ENCODE measurements around the gene ZNF525. TPM values are rescaled to one million over a fixed set of nuclear protein-coding genes. Genes with fewer than 3 reads are reported as not detected.
"Not testable (repeated sequence)": the region's sequence is repeated elsewhere in the genome, so short reads cannot be mapped to it uniquely, and the experiment has no call there.

The ZNF525 gene
- total RNA-seq, 1 experiment from 2014 or later = 10.2 TPM

GRCh38 chr19:53422551-53422950 lies 57.0 kb downstream of the ZNF525 start:
- no peaks in the 10 kb centered on the region for H3K4me1 ChIP-seq (ENCODE audit: control insufficient read depth in 1 of 2, insufficient read depth in 2 of 2, low read length in 2 of 2)
- ATAC-seq (no peak), DNase-seq (ENCODE audit: low read depth, low spot score) (no peak)
- no peaks in the 10 kb centered on the region for H3K9me2 ChIP-seq (ENCODE audit: insufficient read depth)
- H3K9me3 ChIP-seq (ENCODE audit: control insufficient read depth in 1 of 2, insufficient read depth in 1 of 2, low read depth in 1 of 2, low read length in 2 of 2) = peaks cover 0 to 4% of the 10 kb centered on the region in 2 experiments; a peak in 1 of 4 replicates
- TF ChIP-seq CTCF (IDR thresholded peaks at IDR 0.05 in 2 of 3, conservative IDR thresholded peaks at IDR 0.05 in 1 of 3; ENCODE audit: borderline replicate concordance in 1 of 3, insufficient read depth in 1 of 3, low read depth in 2 of 3, low read length in 2 of 3) = no peak
- TF ChIP-seq ZNF274 (IDR thresholded peaks at IDR 0.05; ENCODE audit: low read depth, low read length) = no peak
- no peak for TF ChIP-seq MAX (IDR thresholded peaks at IDR 0.05)
- no peak for TF ChIP-seq CEBPB (IDR thresholded peaks at IDR 0.05; ENCODE audit: low read depth)
- no peak for TF ChIP-seq EZH2phosphoT487 (IDR thresholded peaks at IDR 0.05; ENCODE audit: borderline replicate concordance)
- no peak for TF ChIP-seq RAD21 (IDR thresholded peaks at IDR 0.05; ENCODE audit: low read depth)
- no peak for TF ChIP-seq FOSL1 (IDR thresholded peaks at IDR 0.05; ENCODE audit: low read depth)
- TF ChIP-seq ATF3 (IDR thresholded peaks at IDR 0.05) = no peak
- no peak for TF ChIP-seq POLR2A (IDR thresholded peaks at IDR 0.05; ENCODE audit: borderline replicate concordance, extremely low read depth, insufficient read depth, insufficient read length)
- TF ChIP-seq POLR2AphosphoS5 (IDR thresholded peaks at IDR 0.05; ENCODE audit: low read depth, low read length) = no peak
- TF ChIP-seq SIN3A (IDR thresholded peaks at IDR 0.05; ENCODE audit: low read depth) = no peak
- no peak for TF ChIP-seq SP1 (IDR thresholded peaks at IDR 0.05; ENCODE audit: low read depth)
- TF ChIP-seq, protein P1, sequence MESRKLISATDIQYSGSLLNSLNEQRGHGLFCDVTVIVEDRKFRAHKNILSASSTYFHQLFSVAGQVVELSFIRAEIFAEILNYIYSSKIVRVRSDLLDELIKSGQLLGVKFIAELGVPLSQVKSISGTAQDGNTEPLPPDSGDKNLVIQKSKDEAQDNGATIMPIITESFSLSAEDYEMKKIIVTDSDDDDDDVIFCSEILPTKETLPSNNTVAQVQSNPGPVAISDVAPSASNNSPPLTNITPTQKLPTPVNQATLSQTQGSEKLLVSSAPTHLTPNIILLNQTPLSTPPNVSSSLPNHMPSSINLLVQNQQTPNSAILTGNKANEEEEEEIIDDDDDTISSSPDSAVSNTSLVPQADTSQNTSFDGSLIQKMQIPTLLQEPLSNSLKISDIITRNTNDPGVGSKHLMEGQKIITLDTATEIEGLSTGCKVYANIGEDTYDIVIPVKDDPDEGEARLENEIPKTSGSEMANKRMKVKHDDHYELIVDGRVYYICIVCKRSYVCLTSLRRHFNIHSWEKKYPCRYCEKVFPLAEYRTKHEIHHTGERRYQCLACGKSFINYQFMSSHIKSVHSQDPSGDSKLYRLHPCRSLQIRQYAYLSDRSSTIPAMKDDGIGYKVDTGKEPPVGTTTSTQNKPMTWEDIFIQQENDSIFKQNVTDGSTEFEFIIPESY (IDR thresholded peaks at IDR 0.05; ENCODE audit: extremely low read depth, insufficient replicate concordance, low read length) = no peak
- no peak for TF ChIP-seq REST (IDR thresholded peaks at IDR 0.05; ENCODE audit: low read depth)
- H3K27me3 ChIP-seq (ENCODE audit: insufficient read depth, low read length) = no peaks in the 10 kb centered on the region
- no peaks in the 10 kb centered on the region for H4K20me1 ChIP-seq (ENCODE audit: insufficient read depth)
- no peak overlapping the region for H3K9ac ChIP-seq (ENCODE audit: low read length)
- no peak overlapping the region for H2AFZ ChIP-seq (ENCODE audit: low read depth, low read length, poor library complexity, severe bottlenecking)
- ChIA-PET RAD21 (ENCODE audit: low non-redundant PET in 1 of 2, low total read pairs in 2 of 2, uncharacterized antibody in 2 of 2, unreplicated experiment in 2 of 2) (no interaction called here), POLR2A (no interaction called here), CTCF (no interaction called here)
- H3K79me2 ChIP-seq (ENCODE audit: insufficient read depth, low read length) = no peaks in the 10 kb centered on the region
- no TSS peak for BruUV-seq (replicated peaks)
- no peak overlapping the region for H3K27ac ChIP-seq (ENCODE audit: low read depth, low read length)
- no peaks in the 10 kb centered on the region for H3K36me3 ChIP-seq (ENCODE audit: control insufficient read depth in 1 of 2, insufficient read depth in 2 of 2, low read length in 2 of 2)
- intact Hi-C loops (cut with micrococcal nuclease) = no loop called here
- no peak overlapping the region for H3K4me3 ChIP-seq (replicated peaks in 1 of 2; ENCODE audit: low read depth in 1 of 2, low read length in 2 of 2)
- H3K4me2 ChIP-seq (ENCODE audit: low read length) = no peak overlapping the region

- H3K27me3 ChIP-seq (ENCODE audit: insufficient read depth, low read length); H2AFZ ChIP-seq (ENCODE audit: low read depth, low read length, poor library complexity, severe bottlenecking); H3K4me3 ChIP-seq (replicated peaks in 1 of 2; ENCODE audit: low read depth in 1 of 2, low read length in 2 of 2); POLR2A ChIA-PET; H3K27ac ChIP-seq (ENCODE audit: low read depth, low read length); H3K4me1 ChIP-seq (ENCODE audit: control insufficient read depth in 1 of 2, insufficient read depth in 2 of 2, low read length in 2 of 2); RAD21 ChIA-PET (ENCODE audit: low non-redundant PET in 1 of 2, low total read pairs in 2 of 2, uncharacterized antibody in 2 of 2, unreplicated experiment in 2 of 2); H3K4me2 ChIP-seq (ENCODE audit: low read length); H3K79me2 ChIP-seq (ENCODE audit: insufficient read depth, low read length); intact Hi-C loops (cut with micrococcal nuclease); DNase-seq (ENCODE audit: low read depth, low spot score); H3K9me2 ChIP-seq (ENCODE audit: insufficient read depth); H3K9ac ChIP-seq (ENCODE audit: low read length); H4K20me1 ChIP-seq (ENCODE audit: insufficient read depth); H3K9me3 ChIP-seq (ENCODE audit: control insufficient read depth in 1 of 2, insufficient read depth in 1 of 2, low read depth in 1 of 2, low read length in 2 of 2); BruUV-seq (replicated peaks); CTCF ChIA-PET; H3K36me3 ChIP-seq (ENCODE audit: control insufficient read depth in 1 of 2, insufficient read depth in 2 of 2, low read length in 2 of 2); ATAC-seq: not testable (repeated sequence)
Measured at GRCh38 chr19:53423074-53423473, 57.6 kb downstream of the ZNF525 start.

Data from HCT116 (cell line).